ENCODE data around the gene POLR2E.

The POLR2E gene

GRCh38 chr19:1093811-1094553, 1.2 kb downstream of the POLR2E start:
- peaks cover 45% of the 10 kb centered on the region for H3K4me1 Mint-ChIP-seq
- no peak for TF ChIP-seq CTCF (IDR thresholded peaks at IDR 0.05)
- peaks cover 4% of the 10 kb centered on the region for H3K9me3 Mint-ChIP-seq
- H3K27me3 Mint-ChIP-seq (ENCODE audit: low read depth, poor library complexity), result peaks cover 3% of the 10 kb centered on the region
- peak overlapping the region; percentile 93 for H3K4me3 Mint-ChIP-seq
- no peaks in the 10 kb centered on the region for H3K36me3 Mint-ChIP-seq (ENCODE audit: low read depth)
- no peak overlapping the region for H3K27ac Mint-ChIP-seq
- no peak for DNase-seq

GRCh38 chr19:1093330-1093729, 1.8 kb downstream of the POLR2E start:
- DNase-seq, result no peak
- H3K4me3 Mint-ChIP-seq, result peak overlapping the region; percentile 93
- peaks cover 3% of the 10 kb centered on the region for H3K27me3 Mint-ChIP-seq (ENCODE audit: low read depth, poor library complexity)
- H3K36me3 Mint-ChIP-seq (ENCODE audit: low read depth), result no peaks in the 10 kb centered on the region
- H3K27ac Mint-ChIP-seq, result no peak overlapping the region
- no peak for TF ChIP-seq CTCF (IDR thresholded peaks at IDR 0.05)
- H3K4me1 Mint-ChIP-seq, result peaks cover 39% of the 10 kb centered on the region
- H3K9me3 Mint-ChIP-seq, result no peaks in the 10 kb centered on the region

GRCh38 chr19:1091544-1092175, 3.5 kb downstream of the POLR2E start:
- H3K36me3 Mint-ChIP-seq (ENCODE audit: low read depth), result peaks cover 6% of the 10 kb centered on the region
- no peak overlapping the region for H3K27ac Mint-ChIP-seq
- H3K9me3 Mint-ChIP-seq, result no peaks in the 10 kb centered on the region
- H3K4me1 Mint-ChIP-seq, result peaks cover 31% of the 10 kb centered on the region
- no peak for DNase-seq
- TF ChIP-seq CTCF (IDR thresholded peaks at IDR 0.05), result no peak
- no peak overlapping the region for H3K4me3 Mint-ChIP-seq
- peaks cover 3% of the 10 kb centered on the region for H3K27me3 Mint-ChIP-seq (ENCODE audit: low read depth, poor library complexity)

GRCh38 chr19:1090731-1091543, 4.2 kb downstream of the POLR2E start:
- Mint-ChIP-seq H3K27ac (no peak overlapping the region), H3K27me3 (ENCODE audit: low read depth, poor library complexity) (peaks cover 3% of the 10 kb centered on the region), H3K9me3 (no peaks in the 10 kb centered on the region), H3K36me3 (ENCODE audit: low read depth) (peaks cover 6% of the 10 kb centered on the region), H3K4me1 (peaks cover 26% of the 10 kb centered on the region), H3K4me3 (no peak overlapping the region)
- TF ChIP-seq CTCF (IDR thresholded peaks at IDR 0.05), result no peak
- DNase-seq, result no peak

- Mint-ChIP-seq H3K9me3 (no peaks in the 10 kb centered on the region), H3K27ac (no peak overlapping the region), H3K4me3 (no peak overlapping the region), H3K27me3 (ENCODE audit: low read depth, poor library complexity) (no peaks in the 10 kb centered on the region), H3K4me1 (peaks cover 18% of the 10 kb centered on the region), H3K36me3 (ENCODE audit: low read depth) (peaks cover 6% of the 10 kb centered on the region)
- no peak for DNase-seq
- TF ChIP-seq CTCF (IDR thresholded peaks at IDR 0.05), result no peak
Measured at GRCh38 chr19:1089891-1090290, 5.3 kb downstream of the POLR2E start.

All from nephron progenitor cell (in vitro differentiated cells).